Glutamatergic neuron (in vitro differentiated cells): ENCODE data around the gene KDM5B. TPM values are rescaled to one million over a fixed set of nuclear protein-coding genes. Genes with fewer than 3 reads are reported as not detected.

Experiments
- DNase-seq: peaks from one replicate; pipeline ENCODE4 v3.0.0; 2022
- H3K27ac Mint-ChIP-seq: one replicate; pipeline ENCODE4 v1.8.0; 2020; ENCODE audit warnings: mild to moderate bottlenecking, mixed read lengths, inconsistent platforms; ENCODE audit not compliant: unreplicated experiment
- H3K27me3 Mint-ChIP-seq: one replicate; pipeline ENCODE4 v1.8.0; 2020; ENCODE audit warnings: mild to moderate bottlenecking, moderate library complexity, mixed read lengths, inconsistent platforms; ENCODE audit not compliant: unreplicated experiment
- H3K36me3 Mint-ChIP-seq: one replicate; pipeline ENCODE4 v1.8.0; 2020; ENCODE audit warnings: mild to moderate bottlenecking, mixed read lengths, inconsistent platforms; ENCODE audit not compliant: unreplicated experiment
- H3K4me1 Mint-ChIP-seq: one replicate; pipeline ENCODE4 v1.8.0; 2020; ENCODE audit warnings: mild to moderate bottlenecking, low read depth, mixed read lengths, inconsistent platforms; ENCODE audit not compliant: unreplicated experiment
- H3K4me3 Mint-ChIP-seq: one replicate; pipeline ENCODE4 v1.8.0; 2020; ENCODE audit warnings: mild to moderate bottlenecking, mixed read lengths, inconsistent platforms; ENCODE audit not compliant: unreplicated experiment
- H3K9me3 Mint-ChIP-seq: one replicate; pipeline ENCODE4 v1.8.0; 2020; ENCODE audit warnings: mild to moderate bottlenecking, moderate library complexity, mixed read lengths, inconsistent platforms; ENCODE audit not compliant: unreplicated experiment
- total RNA-seq: library from RNA; stranded (reverse); fragmentation: NEBNext Ultra II Directional; extraction: Animal tissue kit (Norgen Biotek cat#: 25700); gene quantifications from one replicate; pipeline ENCODE4 v1.2.1, GENCODE V29; 2021; ENCODE audit not compliant: unreplicated experiment
- TF ChIP-seq, protein P1 (sequence below): fragments of 200-600 bp; sonication (generic); IDR thresholded peaks from one replicate; pipeline ENCODE4 v1.5.0; 2021; ENCODE audit not compliant: partially characterized antibody, unreplicated experiment

Gene KDM5B
- total RNA-seq, 1 donor from 2014 or later = 338 TPM

- no peaks in the 10 kb centered on the region for H3K27me3 Mint-ChIP-seq
- no peaks in the 10 kb centered on the region for H3K4me1 Mint-ChIP-seq
- TF ChIP-seq, protein P1, sequence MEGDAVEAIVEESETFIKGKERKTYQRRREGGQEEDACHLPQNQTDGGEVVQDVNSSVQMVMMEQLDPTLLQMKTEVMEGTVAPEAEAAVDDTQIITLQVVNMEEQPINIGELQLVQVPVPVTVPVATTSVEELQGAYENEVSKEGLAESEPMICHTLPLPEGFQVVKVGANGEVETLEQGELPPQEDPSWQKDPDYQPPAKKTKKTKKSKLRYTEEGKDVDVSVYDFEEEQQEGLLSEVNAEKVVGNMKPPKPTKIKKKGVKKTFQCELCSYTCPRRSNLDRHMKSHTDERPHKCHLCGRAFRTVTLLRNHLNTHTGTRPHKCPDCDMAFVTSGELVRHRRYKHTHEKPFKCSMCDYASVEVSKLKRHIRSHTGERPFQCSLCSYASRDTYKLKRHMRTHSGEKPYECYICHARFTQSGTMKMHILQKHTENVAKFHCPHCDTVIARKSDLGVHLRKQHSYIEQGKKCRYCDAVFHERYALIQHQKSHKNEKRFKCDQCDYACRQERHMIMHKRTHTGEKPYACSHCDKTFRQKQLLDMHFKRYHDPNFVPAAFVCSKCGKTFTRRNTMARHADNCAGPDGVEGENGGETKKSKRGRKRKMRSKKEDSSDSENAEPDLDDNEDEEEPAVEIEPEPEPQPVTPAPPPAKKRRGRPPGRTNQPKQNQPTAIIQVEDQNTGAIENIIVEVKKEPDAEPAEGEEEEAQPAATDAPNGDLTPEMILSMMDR = no peak
- no peak overlapping the region for H3K27ac Mint-ChIP-seq
- H3K36me3 Mint-ChIP-seq = no peaks in the 10 kb centered on the region
- peaks cover 1% of the 10 kb centered on the region for H3K9me3 Mint-ChIP-seq
- H3K4me3 Mint-ChIP-seq = no peak overlapping the region
- DNase-seq = no peak
Observed at GRCh38 chr1:202843081-202843480, 34.9 kb upstream of the KDM5B start.

GRCh38 chr1:202837746-202838262, 29.6 kb upstream of the KDM5B start:
- Mint-ChIP-seq H3K36me3 (no peaks in the 10 kb centered on the region), H3K4me3 (no peak overlapping the region), H3K9me3 (peaks cover 4% of the 10 kb centered on the region), H3K4me1 (no peaks in the 10 kb centered on the region), H3K27me3 (no peaks in the 10 kb centered on the region), H3K27ac (no peak overlapping the region)
- TF ChIP-seq, protein P1 = no peak
- no peak for DNase-seq

GRCh38 chr1:202836623-202837403, 28.6 kb upstream of the KDM5B start:
- H3K4me3 Mint-ChIP-seq = no peak overlapping the region
- H3K9me3 Mint-ChIP-seq = peaks cover 4% of the 10 kb centered on the region
- TF ChIP-seq, protein P1 = no peak
- no peaks in the 10 kb centered on the region for H3K27me3 Mint-ChIP-seq
- no peak for DNase-seq
- no peak overlapping the region for H3K27ac Mint-ChIP-seq
- H3K4me1 Mint-ChIP-seq = no peaks in the 10 kb centered on the region
- H3K36me3 Mint-ChIP-seq = no peaks in the 10 kb centered on the region

- Mint-ChIP-seq H3K4me1 (no peaks in the 10 kb centered on the region), H3K4me3 (no peak overlapping the region), H3K36me3 (no peaks in the 10 kb centered on the region), H3K9me3 (peaks cover 4% of the 10 kb centered on the region), H3K27ac (no peak overlapping the region), H3K27me3 (no peaks in the 10 kb centered on the region)
- TF ChIP-seq, protein P1 = no peak
- no peak for DNase-seq
Observed at GRCh38 chr1:202835548-202836072, 27.4 kb upstream of the KDM5B start.
